AG08395 (cell line): ENCODE results near the gene COL11A1.
"Not testable (repeated sequence)": the region's sequence is repeated elsewhere in the genome, so short reads cannot be mapped to it uniquely, and the experiment has no call there.

Experiments used
- DNase-seq: peaks from one replicate; pipeline ENCODE4 v3.0.0; 2012; ENCODE audit warnings: mixed read lengths, low spot score

The COL11A1 gene

DNA sequence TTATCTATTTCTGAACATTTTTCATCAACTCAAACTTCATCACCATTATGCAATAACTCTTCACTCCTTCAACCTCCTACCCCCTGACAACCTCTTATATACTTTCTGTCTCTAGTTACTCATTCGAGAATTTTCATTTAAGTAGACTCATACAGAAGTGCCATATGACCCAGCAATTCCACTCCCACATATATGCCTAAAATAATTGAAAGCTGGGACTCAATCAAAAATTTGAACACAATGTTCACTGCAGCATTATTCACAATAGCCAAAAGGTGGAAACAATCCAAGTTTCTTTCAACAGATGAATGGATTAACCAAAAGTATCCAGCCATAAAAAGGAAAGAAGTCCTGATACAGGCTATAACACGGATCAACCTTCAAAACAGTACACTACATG, 24.1 kb downstream of the COL11A1 start:
- DNase-seq = no peak

GRCh38 chr1:103075316-103076000, 32.9 kb downstream of the COL11A1 start:
- DNase-seq = no peak

DNA sequence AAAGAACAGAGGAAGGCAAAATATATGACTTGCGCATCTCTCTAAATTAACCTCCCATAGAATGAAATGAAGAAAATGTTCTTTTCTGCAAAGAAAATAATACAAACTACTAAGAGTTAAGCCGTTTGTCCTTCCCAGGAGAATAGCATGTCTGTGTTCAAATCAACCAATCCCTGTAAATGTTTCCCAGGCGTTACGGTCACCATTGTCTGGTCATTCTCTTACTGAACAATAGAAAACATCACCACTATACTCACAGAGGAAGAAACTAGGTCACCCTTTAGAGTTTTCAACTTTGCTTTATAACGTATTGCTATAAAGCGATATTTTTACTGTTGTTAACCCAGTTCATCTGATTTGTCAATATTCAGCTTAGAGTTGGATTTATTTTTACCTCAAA, 34.1 kb downstream of the COL11A1 start:
- no peak for DNase-seq

- DNase-seq = no peak
Observed at GRCh38 chr1:103069201-103069600, 39.1 kb downstream of the COL11A1 start.

DNA sequence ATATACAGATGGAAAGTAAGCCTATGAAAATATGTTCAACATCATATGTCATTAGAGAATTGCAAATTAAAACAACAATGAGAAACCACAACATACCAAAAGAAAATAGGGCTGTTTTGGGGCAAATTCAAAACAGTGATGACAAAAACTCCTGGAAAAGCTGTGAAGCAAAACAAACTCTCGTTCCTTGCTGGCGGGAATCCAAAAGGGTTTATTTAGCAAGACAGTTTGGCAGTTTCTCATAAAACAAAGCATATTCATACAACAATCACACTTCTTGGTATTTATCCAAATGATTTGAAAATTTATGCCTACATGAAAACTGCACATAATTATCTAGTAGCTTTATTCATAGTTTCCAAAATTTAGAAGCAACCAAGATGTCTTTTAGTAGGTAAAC, 44.4 kb downstream of the COL11A1 start:
- no peak for DNase-seq

- no peak for DNase-seq
Observed at GRCh38 chr1:103058391-103058790, 49.9 kb downstream of the COL11A1 start.

- DNase-seq = no peak
Observed at GRCh38 chr1:103056423-103056822, 51.9 kb downstream of the COL11A1 start.

GRCh38 chr1:103028110-103028509, 80.2 kb downstream of the COL11A1 start:
- not testable (repeated sequence) for DNase-seq

DNA sequence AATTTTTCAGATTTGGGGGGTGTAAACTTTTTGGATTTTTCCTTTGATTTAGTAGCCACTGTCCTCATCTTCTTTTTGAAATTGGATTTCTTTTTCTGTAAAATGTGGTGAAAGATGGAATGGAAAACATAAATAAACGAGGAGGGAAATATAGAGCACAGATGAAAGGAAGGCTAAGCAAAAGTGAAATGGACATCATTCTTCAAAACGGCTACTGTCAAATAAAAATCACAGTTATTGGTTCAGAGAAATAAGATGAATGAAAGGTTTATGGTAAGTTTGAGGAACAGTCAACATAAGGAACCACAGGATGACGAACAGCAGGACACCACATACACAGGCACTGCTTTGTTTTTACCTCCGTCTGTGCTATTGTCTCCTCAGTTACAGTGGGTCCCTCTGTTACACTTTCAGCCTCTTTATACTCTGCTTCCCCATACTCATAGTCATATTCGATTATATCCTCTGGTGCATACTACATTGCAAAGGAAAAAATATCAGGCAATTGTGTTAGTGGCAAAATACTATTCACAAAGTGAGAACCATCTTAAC, 82.4 kb downstream of the COL11A1 start:
- no peak for DNase-seq

GRCh38 chr1:103024051-103024450, 84.3 kb downstream of the COL11A1 start:
- no peak for DNase-seq

- DNase-seq = no peak
Observed at GRCh38 chr1:103002005-103002404, 106.3 kb downstream of the COL11A1 start.

DNA sequence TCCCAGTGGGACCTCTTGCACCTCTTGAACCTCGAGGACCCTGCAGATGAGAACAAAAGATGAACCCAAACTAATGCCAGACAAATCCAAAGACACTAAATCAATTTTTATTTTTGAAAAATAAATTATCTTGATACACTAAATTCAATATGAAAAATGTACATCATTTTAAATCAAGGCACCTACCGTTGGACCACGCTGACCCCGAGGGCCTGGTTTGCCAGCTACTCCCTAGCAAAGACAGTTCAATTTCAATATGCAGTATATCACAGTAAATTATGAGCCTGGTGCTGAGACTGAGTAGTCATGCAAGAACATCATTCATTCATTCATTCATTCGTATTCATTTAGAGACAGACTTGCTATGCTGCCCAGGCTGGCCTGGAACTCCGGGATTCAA, 129.4 kb downstream of the COL11A1 start:
- DNase-seq = no peak

DNA sequence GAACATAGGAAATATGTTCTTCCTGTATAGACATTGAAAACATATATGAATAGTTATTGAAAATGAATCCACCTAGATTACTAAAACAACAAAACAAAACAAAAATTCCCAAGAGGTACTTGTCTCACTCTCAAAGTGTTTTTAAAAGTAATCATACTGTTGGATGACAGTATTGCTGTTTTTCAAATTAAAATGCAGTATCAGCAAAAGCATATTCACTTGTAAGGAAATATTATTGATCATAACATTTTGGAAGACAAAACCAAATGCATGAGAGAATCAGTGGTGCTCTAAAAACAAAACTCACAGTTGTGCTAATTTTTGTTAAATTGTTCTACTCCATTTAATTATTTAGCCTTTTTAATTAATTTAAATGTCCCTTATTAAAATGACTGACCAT, 131.0 kb downstream of the COL11A1 start:
- DNase-seq = no peak

GRCh38 chr1:102970496-102971078, 137.7 kb downstream of the COL11A1 start:
- peak; percentile 48 for DNase-seq

GRCh38 chr1:102967786-102968185, 140.5 kb downstream of the COL11A1 start:
- no peak for DNase-seq

DNA sequence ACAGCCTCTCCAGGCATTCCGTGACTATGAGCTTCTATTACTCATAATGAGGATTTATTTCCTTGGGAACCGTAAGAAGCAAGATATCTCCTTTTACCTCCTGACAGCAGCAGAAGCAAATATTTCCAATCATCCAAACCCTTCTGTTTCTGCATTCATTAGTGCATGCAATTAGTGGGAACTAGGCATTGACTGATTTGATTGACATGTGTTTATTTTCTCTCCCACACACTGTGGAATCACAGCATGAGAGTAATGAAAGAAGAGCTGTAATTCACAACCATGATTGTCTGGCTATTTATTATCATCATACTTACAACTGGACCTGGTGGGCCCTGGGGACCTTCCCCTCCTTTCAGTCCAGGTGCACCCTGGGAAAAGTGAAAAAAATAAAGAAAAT, 146.8 kb downstream of the COL11A1 start:
- no peak for DNase-seq

DNA sequence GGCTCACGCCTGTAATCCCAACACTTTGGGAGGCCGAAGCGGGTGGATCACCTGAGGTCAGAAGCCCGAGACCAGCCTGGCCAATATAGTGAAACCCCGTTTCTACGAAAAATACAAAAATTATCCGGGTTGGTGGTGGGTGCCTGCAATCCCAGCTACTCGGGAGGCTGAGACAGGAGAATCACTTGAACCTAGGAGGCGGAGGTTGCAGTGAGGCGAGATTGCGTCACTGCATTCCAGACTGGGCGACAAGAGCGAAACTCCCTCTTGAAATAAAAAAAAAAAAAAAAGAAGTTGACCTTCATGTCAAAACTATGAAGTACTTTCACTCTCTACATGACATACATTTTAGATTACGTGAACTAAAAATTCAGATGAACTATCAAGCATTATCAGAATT, 153.7 kb downstream of the COL11A1 start:
- DNase-seq = no peak

- DNase-seq = no peak
Observed at GRCh38 chr1:102952400-102952799, 155.9 kb downstream of the COL11A1 start.

DNA sequence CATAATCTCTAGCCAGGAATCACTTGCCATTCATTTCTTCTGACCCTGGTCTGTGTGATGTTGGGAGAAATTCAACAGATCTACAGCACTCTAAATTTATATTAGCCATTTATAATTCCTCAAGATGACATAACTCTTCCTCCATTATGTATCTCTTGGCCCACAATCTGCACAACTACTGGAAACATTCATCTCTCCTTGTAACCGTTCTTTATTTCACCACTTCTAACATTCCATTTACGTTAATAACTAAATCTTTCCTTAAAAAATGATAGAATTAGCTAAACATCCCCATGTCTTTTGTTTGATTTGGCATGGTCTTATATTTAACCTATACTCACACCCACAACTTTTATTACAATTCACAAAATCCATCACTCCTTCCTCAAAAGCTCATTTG, 166.0 kb downstream of the COL11A1 start:
- DNase-seq = no peak

- no peak for DNase-seq
Observed at GRCh38 chr1:102941366-102941947, 166.9 kb downstream of the COL11A1 start.

GRCh38 chr1:102937401-102937800, 170.9 kb downstream of the COL11A1 start:
- no peak for DNase-seq

- DNase-seq = not testable (repeated sequence)
Observed at GRCh38 chr1:102933362-102933761, 175.0 kb downstream of the COL11A1 start.

GRCh38 chr1:102919659-102920058, 188.7 kb downstream of the COL11A1 start:
- DNase-seq = peak; percentile 18
